HepG2 (cell line): Measurements from ENCODE around the gene INHA. TPM values are rescaled to one million over a fixed set of nuclear protein-coding genes. Genes with fewer than 3 reads are reported as not detected.

ENCODE experiments used
- HDAC2 ChIP-seq: sonication (generic); formaldehyde crosslinking; IDR thresholded peaks from 2 replicates; pipeline ENCODE4 v1.4.0; 2020; ENCODE audit warnings: missing genetic modification reagents
- MBD4 ChIP-seq: IDR thresholded peaks from 2 replicates; pipeline ENCODE4 v1.6.1; 2012; ENCODE audit warnings: low read length, inconsistent platforms, borderline replicate concordance
- MTF1 ChIP-seq: sonication (generic); formaldehyde crosslinking; IDR thresholded peaks from 2 replicates; pipeline ENCODE4 v1.5.0; 2020; ENCODE audit warnings: missing genetic modification reagents
- PAF1 ChIP-seq: IDR thresholded peaks from 2 replicates; pipeline ENCODE4 v1.6.1; 2016; ENCODE audit warnings: missing genetic modification reagents, missing compliant biosample characterization
- STAG1 ChIP-seq: sonication (generic); formaldehyde crosslinking; IDR thresholded peaks from 2 replicates; pipeline ENCODE4 v1.4.0; 2020; ENCODE audit warnings: missing genetic modification reagents
- TBX2 ChIP-seq: sonication (generic); formaldehyde crosslinking; IDR thresholded peaks from 2 replicates; pipeline ENCODE4 v1.5.0; 2020; ENCODE audit warnings: missing genetic modification reagents, mild to moderate bottlenecking, borderline replicate concordance
- TCF12 ChIP-seq, 2 experiments: fragments of 450-650 bp in 1 of 2; sonication (generic) in 1 of 2; formaldehyde crosslinking in 1 of 2; IDR thresholded peaks; 2 replicates each; pipeline versions ENCODE4 v1.6.1 to v1.8.0; 2017 to 2022; ENCODE audit warnings: antibody characterized with exemption in 1 of 2, mild to moderate bottlenecking in 1 of 2, missing genetic modification reagents in 1 of 2, moderate library complexity in 1 of 2
- ZBTB7B ChIP-seq: sonication (generic); formaldehyde crosslinking; IDR thresholded peaks from 2 replicates; pipeline ENCODE4 v1.4.0; 2020; ENCODE audit warnings: missing genetic modification reagents
- ZNF496 ChIP-seq: sonication (generic); formaldehyde crosslinking; IDR thresholded peaks from 2 replicates; pipeline ENCODE4 v1.8.1; 2023; ENCODE audit warnings: mild to moderate bottlenecking, moderate library complexity, missing genetic modification reagents; ENCODE audit not compliant: insufficient replicate concordance
- ZNF501 ChIP-seq: sonication (generic); formaldehyde crosslinking; IDR thresholded peaks from 2 replicates; pipeline ENCODE4 v1.5.1; 2020; ENCODE audit warnings: mild to moderate bottlenecking, moderate library complexity, missing genetic modification reagents
- ZNF792 ChIP-seq: IDR thresholded peaks from 2 replicates; pipeline ENCODE4 v1.6.1; 2016
- polyA plus RNA-seq, 8 experiments: library from polyadenylated mRNA; depleted of rRNA in 3 of 8; stranded (reverse) in 7 of 8; unstranded in 1 of 8; fragments of >200 nt; fragmentation: Illumina TruSeq in 4 of 8; extraction: Trizol in 4 of 8; gene quantifications; 2 replicates each; pipeline versions ENCODE4 v1.2.1 to v1.2.3, GENCODE V29; 2011 to 2016; ENCODE audit warnings: low read depth in 4 of 8, missing spikeins in 1 of 8, mixed read lengths in 1 of 8; ENCODE audit not compliant: insufficient read depth in 1 of 8
- total RNA-seq, 5 experiments: library from RNA; depleted of rRNA; stranded (reverse); fragments of >200 nt; fragmentation: Illumina TruSeq; extraction: Trizol; gene quantifications; 2 replicates each; pipeline ENCODE4 v1.2.3, GENCODE V29; 2016; ENCODE audit warnings: low read depth in 1 of 5
- TF ChIP-seq, protein P1 (sequence below): sonication (generic); formaldehyde crosslinking; IDR thresholded peaks from 2 replicates; pipeline ENCODE4 v1.4.0; 2020; ENCODE audit warnings: low read depth, missing genetic modification reagents
- TF ChIP-seq, protein P2 (sequence below): sonication (generic); formaldehyde crosslinking; IDR thresholded peaks from 2 replicates; pipeline ENCODE4 v1.4.0; 2020; ENCODE audit warnings: mild to moderate bottlenecking, missing genetic modification reagents
- TF ChIP-seq, protein P3 (sequence below): sonication (generic); formaldehyde crosslinking; IDR thresholded peaks from 2 replicates; pipeline ENCODE4 v1.4.0; 2020; ENCODE audit warnings: missing genetic modification reagents, borderline replicate concordance
- TF ChIP-seq, protein P4 (sequence below): sonication (generic); IDR thresholded peaks from 2 replicates; pipeline ENCODE4 v1.6.1; 2016; ENCODE audit warnings: low read depth, borderline replicate concordance
- TF ChIP-seq, protein P5 (sequence below): sonication (generic); formaldehyde crosslinking; conservative IDR thresholded peaks from 2 replicates; pipeline ENCODE4 v1.4.0; 2020; ENCODE audit warnings: mild to moderate bottlenecking, missing genetic modification reagents, moderate library complexity

The INHA gene
- total and polyA plus RNA-seq, 2 of the 13 experiments (the other 11 are each of a cell fraction or from before 2014, with no cell fraction given): 4.1 to 15.2 TPM

DNA sequence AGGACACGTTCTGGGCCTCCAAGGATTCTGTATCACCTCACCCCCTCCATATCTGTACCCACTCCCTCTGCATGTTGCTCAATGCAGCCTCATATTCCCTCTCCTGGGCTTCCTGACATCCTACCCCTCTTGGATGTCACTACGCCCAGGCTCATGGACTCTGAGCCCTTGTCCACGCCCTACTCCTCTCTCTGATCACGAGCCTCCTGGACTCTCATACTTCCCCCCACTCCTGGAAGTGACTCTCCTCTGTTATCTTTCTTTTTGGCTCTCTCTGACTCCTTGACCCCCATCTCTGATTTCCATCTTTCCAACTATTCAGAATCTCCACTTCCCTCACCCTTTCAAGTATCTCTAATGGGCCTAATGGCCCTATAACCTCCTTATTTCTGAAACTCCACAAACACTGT is 26.2 kb upstream of the INHA start (continued):
- TF ChIP-seq, protein P1, sequence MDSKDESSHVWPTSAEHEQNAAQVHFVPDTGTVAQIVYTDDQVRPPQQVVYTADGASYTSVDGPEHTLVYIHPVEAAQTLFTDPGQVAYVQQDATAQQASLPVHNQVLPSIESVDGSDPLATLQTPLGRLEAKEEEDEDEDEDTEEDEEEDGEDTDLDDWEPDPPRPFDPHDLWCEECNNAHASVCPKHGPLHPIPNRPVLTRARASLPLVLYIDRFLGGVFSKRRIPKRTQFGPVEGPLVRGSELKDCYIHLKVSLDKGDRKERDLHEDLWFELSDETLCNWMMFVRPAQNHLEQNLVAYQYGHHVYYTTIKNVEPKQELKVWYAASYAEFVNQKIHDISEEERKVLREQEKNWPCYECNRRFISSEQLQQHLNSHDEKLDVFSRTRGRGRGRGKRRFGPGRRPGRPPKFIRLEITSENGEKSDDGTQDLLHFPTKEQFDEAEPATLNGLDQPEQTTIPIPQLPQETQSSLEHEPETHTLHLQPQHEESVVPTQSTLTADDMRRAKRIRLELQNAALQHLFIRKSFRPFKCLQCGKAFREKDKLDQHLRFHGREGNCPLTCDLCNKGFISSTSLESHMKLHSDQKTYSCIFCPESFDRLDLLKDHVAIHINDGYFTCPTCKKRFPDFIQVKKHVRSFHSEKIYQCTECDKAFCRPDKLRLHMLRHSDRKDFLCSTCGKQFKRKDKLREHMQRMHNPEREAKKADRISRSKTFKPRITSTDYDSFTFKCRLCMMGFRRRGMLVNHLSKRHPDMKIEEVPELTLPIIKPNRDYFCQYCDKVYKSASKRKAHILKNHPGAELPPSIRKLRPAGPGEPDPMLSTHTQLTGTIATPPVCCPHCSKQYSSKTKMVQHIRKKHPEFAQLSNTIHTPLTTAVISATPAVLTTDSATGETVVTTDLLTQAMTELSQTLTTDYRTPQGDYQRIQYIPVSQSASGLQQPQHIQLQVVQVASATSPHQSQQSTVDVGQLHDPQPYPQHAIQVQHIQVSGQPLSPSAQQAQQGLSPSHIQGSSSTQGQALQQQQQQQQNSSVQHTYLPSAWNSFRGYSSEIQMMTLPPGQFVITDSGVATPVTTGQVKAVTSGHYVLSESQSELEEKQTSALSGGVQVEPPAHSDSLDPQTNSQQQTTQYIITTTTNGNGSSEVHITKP (CRISPR knock-in tag): peak; percentile 74; the same call in 1 of the 2 replicates
- peak; percentile 36; the same call in 1 of the 2 replicates for TF ChIP-seq TBX2 (CRISPR knock-in tag)
- TF ChIP-seq, protein P2, sequence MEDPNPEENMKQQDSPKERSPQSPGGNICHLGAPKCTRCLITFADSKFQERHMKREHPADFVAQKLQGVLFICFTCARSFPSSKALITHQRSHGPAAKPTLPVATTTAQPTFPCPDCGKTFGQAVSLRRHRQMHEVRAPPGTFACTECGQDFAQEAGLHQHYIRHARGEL (CRISPR knock-in tag): no peak
- TF ChIP-seq ZBTB7B (CRISPR knock-in tag): peak; percentile 55; the same call in 1 of the 2 replicates
- no peak for TF ChIP-seq ZNF496 (CRISPR knock-in tag)
- no peak for TF ChIP-seq TCF12 (IDR thresholded peaks at IDR 0.05)
- peak; percentile 42; the same call in 1 of the 2 replicates for TF ChIP-seq TCF12 (CRISPR knock-in tag; IDR thresholded peaks at IDR 0.05)
- TF ChIP-seq, protein P3, sequence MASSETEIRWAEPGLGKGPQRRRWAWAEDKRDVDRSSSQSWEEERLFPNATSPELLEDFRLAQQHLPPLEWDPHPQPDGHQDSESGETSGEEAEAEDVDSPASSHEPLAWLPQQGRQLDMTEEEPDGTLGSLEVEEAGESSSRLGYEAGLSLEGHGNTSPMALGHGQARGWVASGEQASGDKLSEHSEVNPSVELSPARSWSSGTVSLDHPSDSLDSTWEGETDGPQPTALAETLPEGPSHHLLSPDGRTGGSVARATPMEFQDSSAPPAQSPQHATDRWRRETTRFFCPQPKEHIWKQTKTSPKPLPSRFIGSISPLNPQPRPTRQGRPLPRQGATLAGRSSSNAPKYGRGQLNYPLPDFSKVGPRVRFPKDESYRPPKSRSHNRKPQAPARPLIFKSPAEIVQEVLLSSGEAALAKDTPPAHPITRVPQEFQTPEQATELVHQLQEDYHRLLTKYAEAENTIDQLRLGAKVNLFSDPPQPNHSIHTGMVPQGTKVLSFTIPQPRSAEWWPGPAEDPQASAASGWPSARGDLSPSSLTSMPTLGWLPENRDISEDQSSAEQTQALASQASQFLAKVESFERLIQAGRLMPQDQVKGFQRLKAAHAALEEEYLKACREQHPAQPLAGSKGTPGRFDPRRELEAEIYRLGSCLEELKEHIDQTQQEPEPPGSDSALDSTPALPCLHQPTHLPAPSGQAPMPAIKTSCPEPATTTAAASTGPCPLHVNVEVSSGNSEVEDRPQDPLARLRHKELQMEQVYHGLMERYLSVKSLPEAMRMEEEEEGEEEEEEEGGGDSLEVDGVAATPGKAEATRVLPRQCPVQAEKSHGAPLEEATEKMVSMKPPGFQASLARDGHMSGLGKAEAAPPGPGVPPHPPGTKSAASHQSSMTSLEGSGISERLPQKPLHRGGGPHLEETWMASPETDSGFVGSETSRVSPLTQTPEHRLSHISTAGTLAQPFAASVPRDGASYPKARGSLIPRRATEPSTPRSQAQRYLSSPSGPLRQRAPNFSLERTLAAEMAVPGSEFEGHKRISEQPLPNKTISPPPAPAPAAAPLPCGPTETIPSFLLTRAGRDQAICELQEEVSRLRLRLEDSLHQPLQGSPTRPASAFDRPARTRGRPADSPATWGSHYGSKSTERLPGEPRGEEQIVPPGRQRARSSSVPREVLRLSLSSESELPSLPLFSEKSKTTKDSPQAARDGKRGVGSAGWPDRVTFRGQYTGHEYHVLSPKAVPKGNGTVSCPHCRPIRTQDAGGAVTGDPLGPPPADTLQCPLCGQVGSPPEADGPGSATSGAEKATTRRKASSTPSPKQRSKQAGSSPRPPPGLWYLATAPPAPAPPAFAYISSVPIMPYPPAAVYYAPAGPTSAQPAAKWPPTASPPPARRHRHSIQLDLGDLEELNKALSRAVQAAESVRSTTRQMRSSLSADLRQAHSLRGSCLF: no peak
- no peak for TF ChIP-seq STAG1 (CRISPR knock-in tag)
- no peak for TF ChIP-seq MTF1
- TF ChIP-seq, protein P4, sequence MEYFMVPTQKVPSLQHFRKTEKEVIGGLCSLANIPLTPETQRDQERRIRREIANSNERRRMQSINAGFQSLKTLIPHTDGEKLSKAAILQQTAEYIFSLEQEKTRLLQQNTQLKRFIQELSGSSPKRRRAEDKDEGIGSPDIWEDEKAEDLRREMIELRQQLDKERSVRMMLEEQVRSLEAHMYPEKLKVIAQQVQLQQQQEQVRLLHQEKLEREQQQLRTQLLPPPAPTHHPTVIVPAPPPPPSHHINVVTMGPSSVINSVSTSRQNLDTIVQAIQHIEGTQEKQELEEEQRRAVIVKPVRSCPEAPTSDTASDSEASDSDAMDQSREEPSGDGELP: 0 out of 2 replicates have a peak, but pooled peaks have one; percentile 18
- TF ChIP-seq ZNF792 (CRISPR knock-in tag): peak; percentile 65; the same call in 1 of the 2 replicates
- TF ChIP-seq HDAC2 (CRISPR knock-in tag): peak; percentile 77
- TF ChIP-seq MBD4: no peak
- TF ChIP-seq, protein P5, sequence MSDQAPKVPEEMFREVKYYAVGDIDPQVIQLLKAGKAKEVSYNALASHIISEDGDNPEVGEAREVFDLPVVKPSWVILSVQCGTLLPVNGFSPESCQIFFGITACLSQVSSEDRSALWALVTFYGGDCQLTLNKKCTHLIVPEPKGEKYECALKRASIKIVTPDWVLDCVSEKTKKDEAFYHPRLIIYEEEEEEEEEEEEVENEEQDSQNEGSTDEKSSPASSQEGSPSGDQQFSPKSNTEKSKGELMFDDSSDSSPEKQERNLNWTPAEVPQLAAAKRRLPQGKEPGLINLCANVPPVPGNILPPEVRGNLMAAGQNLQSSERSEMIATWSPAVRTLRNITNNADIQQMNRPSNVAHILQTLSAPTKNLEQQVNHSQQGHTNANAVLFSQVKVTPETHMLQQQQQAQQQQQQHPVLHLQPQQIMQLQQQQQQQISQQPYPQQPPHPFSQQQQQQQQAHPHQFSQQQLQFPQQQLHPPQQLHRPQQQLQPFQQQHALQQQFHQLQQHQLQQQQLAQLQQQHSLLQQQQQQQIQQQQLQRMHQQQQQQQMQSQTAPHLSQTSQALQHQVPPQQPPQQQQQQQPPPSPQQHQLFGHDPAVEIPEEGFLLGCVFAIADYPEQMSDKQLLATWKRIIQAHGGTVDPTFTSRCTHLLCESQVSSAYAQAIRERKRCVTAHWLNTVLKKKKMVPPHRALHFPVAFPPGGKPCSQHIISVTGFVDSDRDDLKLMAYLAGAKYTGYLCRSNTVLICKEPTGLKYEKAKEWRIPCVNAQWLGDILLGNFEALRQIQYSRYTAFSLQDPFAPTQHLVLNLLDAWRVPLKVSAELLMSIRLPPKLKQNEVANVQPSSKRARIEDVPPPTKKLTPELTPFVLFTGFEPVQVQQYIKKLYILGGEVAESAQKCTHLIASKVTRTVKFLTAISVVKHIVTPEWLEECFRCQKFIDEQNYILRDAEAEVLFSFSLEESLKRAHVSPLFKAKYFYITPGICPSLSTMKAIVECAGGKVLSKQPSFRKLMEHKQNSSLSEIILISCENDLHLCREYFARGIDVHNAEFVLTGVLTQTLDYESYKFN (CRISPR knock-in tag): peak; percentile 89
- TF ChIP-seq ZNF501 (CRISPR knock-in tag): peak; percentile 30; the same call in 1 of the 2 replicates
- no peak for TF ChIP-seq PAF1 (CRISPR knock-in tag)
